Fibroblast of lung (primary cell): Measurements from ENCODE around the gene EMC8. TPM values are rescaled to one million over a fixed set of nuclear protein-coding genes. Genes with fewer than 3 reads are reported as not detected.

Source experiments
- DNase-seq, 2 donors: peaks; one replicate each; pipeline versions ENCODE4 v3.0.0 to v3.0.0-alpha.2; 2010; ENCODE audit warnings: low read depth in 2 of 2
- H2AFZ ChIP-seq: 2 replicates; pipeline ENCODE4 v1.5.1; 2012; ENCODE audit warnings: low read length, control low read depth, inconsistent platforms
- H3K27ac ChIP-seq: 2 replicates; pipeline ENCODE4 v1.5.1; 2011; ENCODE audit warnings: low read length, control low read depth; ENCODE audit not compliant: insufficient read depth
- H3K27me3 ChIP-seq: 2 replicates; pipeline ENCODE4 v1.5.1; 2011; ENCODE audit warnings: mild to moderate bottlenecking, low read length; ENCODE audit not compliant: control insufficient read depth, insufficient read depth
- H3K36me3 ChIP-seq: 2 replicates; pipeline ENCODE4 v1.5.1; 2011; ENCODE audit warnings: low read length; ENCODE audit not compliant: control insufficient read depth, insufficient read depth
- H3K4me1 ChIP-seq: 2 replicates; pipeline ENCODE4 v1.5.1; 2011; ENCODE audit warnings: low read length; ENCODE audit not compliant: control insufficient read depth, insufficient read depth; ENCODE audit errors: extremely low read depth
- H3K4me2 ChIP-seq: 2 replicates; pipeline ENCODE4 v1.5.1; 2011; ENCODE audit warnings: low read length, control low read depth; ENCODE audit not compliant: insufficient read depth; ENCODE audit errors: extremely low read depth
- H3K4me3 ChIP-seq, 4 experiments: fragments of 200-600 bp in 1 of 4; sonication (generic) in 1 of 4; replicated peaks in 1 of 4; 2 replicates each; pipeline ENCODE4 v1.5.1; 2011 to 2016; ENCODE audit warnings: low read length in 4 of 4, low read depth in 3 of 4, mild to moderate bottlenecking in 3 of 4, control low read depth in 2 of 4, inconsistent platforms in 1 of 4, mixed read lengths in 1 of 4; ENCODE audit not compliant: insufficient read depth in 1 of 4; ENCODE audit errors: control extremely low read depth in 1 of 4
- H3K79me2 ChIP-seq: 2 replicates; pipeline ENCODE4 v1.5.1; 2012; ENCODE audit warnings: mild to moderate bottlenecking, low read length, inconsistent platforms; ENCODE audit not compliant: control insufficient read depth, insufficient read depth
- H3K9ac ChIP-seq: 2 replicates; pipeline ENCODE4 v1.5.1; 2011; ENCODE audit warnings: mild to moderate bottlenecking, low read length, control low read depth; ENCODE audit not compliant: insufficient read depth
- H3K9me3 ChIP-seq: 2 replicates; pipeline ENCODE4 v1.5.1; 2012; ENCODE audit warnings: low read depth, low read length; ENCODE audit not compliant: control insufficient read depth, insufficient read depth
- H4K20me1 ChIP-seq: 2 replicates; pipeline ENCODE4 v1.5.1; 2011; ENCODE audit warnings: low read length; ENCODE audit not compliant: control insufficient read depth, insufficient read depth; ENCODE audit errors: extremely low read depth
- CTCF ChIP-seq, 2 donors: IDR thresholded peaks in 1 of 2; conservative IDR thresholded peaks in 1 of 2; 1 replicate in 1 of 2; 2 replicates in 1 of 2; pipeline ENCODE4 v1.5.1; 2011 to 2012; ENCODE audit warnings: low read length in 2 of 2, control low read depth in 1 of 2, inconsistent platforms in 1 of 2, low read depth in 1 of 2, mild to moderate bottlenecking in 1 of 2
- EZH2 ChIP-seq: IDR thresholded peaks from 2 replicates; pipeline ENCODE4 v1.5.1; 2012; ENCODE audit warnings: low read length, control low read depth, mild to moderate bottlenecking; ENCODE audit errors: missing control alignments
- polyA plus RNA-seq, 2 donors: library from polyadenylated mRNA; depleted of rRNA in 1 of 2; stranded (reverse) in 1 of 2; unstranded in 1 of 2; fragments of >200 nt; gene quantifications; 2 replicates each; pipeline ENCODE4 v1.2.1, GENCODE V29; 2011 to 2012; ENCODE audit warnings: missing spikeins in 1 of 2
- total RNA-seq: library from RNA; depleted of rRNA; stranded (reverse); fragments of >200 nt; gene quantifications from 2 replicates; pipeline ENCODE4 v1.2.1, GENCODE V29; 2014

Gene EMC8
- total and polyA plus RNA-seq, 2 donors (not counting 1 experiment from before 2014, with no cell fraction given), result 25.1 to 25.9 TPM

- no peak for TF ChIP-seq EZH2
- TF ChIP-seq CTCF (conservative IDR thresholded peaks at IDR 0.05 in 1 of 2, IDR thresholded peaks at IDR 0.05 in 1 of 2; ENCODE audit: low read depth in 1 of 2, low read length in 2 of 2), result no peak
- H3K79me2 ChIP-seq, result no peaks in the 10 kb centered on the region
- no peaks in the 10 kb centered on the region for H3K9me3 ChIP-seq
- no peaks in the 10 kb centered on the region for H3K36me3 ChIP-seq
- no peak overlapping the region for H3K27ac ChIP-seq
- H3K4me2 ChIP-seq, result no peak overlapping the region
- DNase-seq, result no peak
- no peak overlapping the region for H3K4me3 ChIP-seq
- no peak overlapping the region for H3K9ac ChIP-seq
- H3K4me1 ChIP-seq, result no peaks in the 10 kb centered on the region
- no peaks in the 10 kb centered on the region for H4K20me1 ChIP-seq
- H3K27me3 ChIP-seq, result peaks cover 16% of the 10 kb centered on the region
- H2AFZ ChIP-seq, result no peak overlapping the region
Observed at GRCh38 chr16:85847036-85847435, 47.7 kb upstream of the EMC8 start.

- Histone ChIP-seq H3K4me2 (no peak overlapping the region), H3K36me3 (no peaks in the 10 kb centered on the region), H3K4me1 (no peaks in the 10 kb centered on the region), H3K27me3 (peaks cover 16% of the 10 kb centered on the region), H2AFZ (no peak overlapping the region), H4K20me1 (no peaks in the 10 kb centered on the region), H3K9ac (no peak overlapping the region), H3K9me3 (no peaks in the 10 kb centered on the region), H3K27ac (no peak overlapping the region), H3K4me3 (no peak overlapping the region), H3K79me2 (no peaks in the 10 kb centered on the region)
- no peak for DNase-seq
- no peak for TF ChIP-seq CTCF (conservative IDR thresholded peaks at IDR 0.05 in 1 of 2, IDR thresholded peaks at IDR 0.05 in 1 of 2; ENCODE audit: low read depth in 1 of 2, low read length in 2 of 2)
- no peak for TF ChIP-seq EZH2
Observed at GRCh38 chr16:85846461-85846860, 47.1 kb upstream of the EMC8 start.

- no peak overlapping the region for H3K27ac ChIP-seq
- H3K27me3 ChIP-seq, result peaks cover 16% of the 10 kb centered on the region
- H3K9me3 ChIP-seq, result no peaks in the 10 kb centered on the region
- no peaks in the 10 kb centered on the region for H3K79me2 ChIP-seq
- no peaks in the 10 kb centered on the region for H4K20me1 ChIP-seq
- H3K9ac ChIP-seq, result no peak overlapping the region
- no peak overlapping the region for H3K4me2 ChIP-seq
- H3K4me3 ChIP-seq, result no peak overlapping the region
- no peaks in the 10 kb centered on the region for H3K4me1 ChIP-seq
- H2AFZ ChIP-seq, result no peak overlapping the region
- H3K36me3 ChIP-seq, result no peaks in the 10 kb centered on the region
- TF ChIP-seq CTCF (conservative IDR thresholded peaks at IDR 0.05 in 1 of 2, IDR thresholded peaks at IDR 0.05 in 1 of 2; ENCODE audit: low read depth in 1 of 2, low read length in 2 of 2) (no peak), EZH2 (no peak)
- DNase-seq, result no peak
Observed at GRCh38 chr16:85845266-85845665, 45.9 kb upstream of the EMC8 start.
